H1 (cell line): ENCODE measurements around the gene NRDE2. TPM values are rescaled to one million over a fixed set of nuclear protein-coding genes. Genes with fewer than 3 reads are reported as not detected.

Experiments
- POLR2A ChIP-seq, 2 experiments: IDR thresholded peaks; 1 replicate in 1 of 2; 2 replicates in 1 of 2; pipeline ENCODE4 v1.6.1; 2011; ENCODE audit warnings: low read depth in 2 of 2, low read length in 2 of 2, mild to moderate bottlenecking in 2 of 2; ENCODE audit errors: control extremely low read depth in 1 of 2
- SUZ12 ChIP-seq: fragments of 200-600 bp; sonication (generic); IDR thresholded peaks from 2 replicates; pipeline ENCODE4 v1.6.1; 2012; ENCODE audit warnings: mild to moderate bottlenecking, inconsistent platforms, low read length, moderate library complexity, mixed read lengths
- polyA plus RNA-seq, 7 experiments: library from polyadenylated mRNA; depleted of rRNA in 3 of 7; stranded (reverse) in 5 of 7; unstranded in 2 of 7; fragments of >200 nt in 5 of 7; fragments of 200-250 nt in 2 of 7; gene quantifications; 1 replicate in 5 of 7; 2 replicates in 1 of 7; 4 replicates in 1 of 7; pipeline versions ENCODE4 v1.2.1 to v1.2.3, GENCODE V29; 2011 to 2013; ENCODE audit warnings: missing spikeins in 2 of 7, mixed read lengths in 2 of 7
- total RNA-seq: library from RNA; stranded (reverse); fragmentation: NEBNext Ultra II Directional; extraction: Animal tissue kit (Norgen Biotek cat#: 25700); gene quantifications from 2 replicates; pipeline ENCODE4 v1.2.1, GENCODE V29; 2021
- TF ChIP-seq, protein P1 (sequence below): fragments of 300-600 bp; sonication (generic); IDR thresholded peaks from 2 replicates; pipeline ENCODE4 v1.7.1; 2012; ENCODE audit warnings: low read length, moderate library complexity, mild to moderate bottlenecking, inconsistent platforms; ENCODE audit not compliant: insufficient replicate concordance

NRDE2 gene
- total and polyA plus RNA-seq, 2 of the 8 experiments (the other 6 are each of a cell fraction or from before 2014, with no cell fraction given): 4.9 to 12.1 TPM

DNA sequence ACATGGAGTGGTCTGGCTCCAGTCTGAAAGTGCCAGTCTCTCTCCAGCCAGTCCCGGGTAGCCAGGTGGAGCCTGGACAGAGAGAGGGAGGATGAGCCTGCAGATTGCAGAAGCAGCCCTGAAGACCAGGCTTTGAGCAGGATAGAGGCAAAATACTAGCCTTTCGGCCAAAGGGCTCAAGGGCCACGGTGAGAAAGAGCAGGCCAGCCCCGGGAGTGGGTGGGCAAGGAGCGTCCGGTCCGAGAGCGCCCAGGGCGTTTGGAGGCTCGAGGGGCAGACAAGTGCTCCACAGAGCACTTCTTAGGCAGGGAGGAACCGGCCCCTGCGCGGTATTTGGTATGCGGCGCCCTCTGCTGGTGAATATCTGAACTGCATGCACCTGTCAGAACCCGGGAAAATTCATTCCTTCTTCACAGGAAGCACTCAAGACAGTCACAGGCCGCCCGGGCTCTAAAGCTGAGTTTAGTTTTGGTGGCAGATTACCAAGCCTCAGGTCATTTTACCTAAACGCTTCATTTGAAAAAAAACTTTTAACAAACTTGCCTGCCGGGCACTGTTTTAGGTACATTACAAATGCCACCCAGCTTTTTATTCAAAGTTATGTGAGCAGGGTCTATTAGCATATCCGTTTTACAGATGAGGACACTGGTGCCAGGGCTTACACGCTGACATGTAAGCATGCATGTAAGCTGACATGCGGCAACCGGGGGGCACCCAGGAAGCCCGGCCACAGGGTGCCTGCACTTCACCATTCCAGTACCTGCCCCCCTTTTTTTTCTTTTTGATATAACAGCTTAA is 96.4 kb downstream of the NRDE2 start (continued):
- TF ChIP-seq, protein P1, sequence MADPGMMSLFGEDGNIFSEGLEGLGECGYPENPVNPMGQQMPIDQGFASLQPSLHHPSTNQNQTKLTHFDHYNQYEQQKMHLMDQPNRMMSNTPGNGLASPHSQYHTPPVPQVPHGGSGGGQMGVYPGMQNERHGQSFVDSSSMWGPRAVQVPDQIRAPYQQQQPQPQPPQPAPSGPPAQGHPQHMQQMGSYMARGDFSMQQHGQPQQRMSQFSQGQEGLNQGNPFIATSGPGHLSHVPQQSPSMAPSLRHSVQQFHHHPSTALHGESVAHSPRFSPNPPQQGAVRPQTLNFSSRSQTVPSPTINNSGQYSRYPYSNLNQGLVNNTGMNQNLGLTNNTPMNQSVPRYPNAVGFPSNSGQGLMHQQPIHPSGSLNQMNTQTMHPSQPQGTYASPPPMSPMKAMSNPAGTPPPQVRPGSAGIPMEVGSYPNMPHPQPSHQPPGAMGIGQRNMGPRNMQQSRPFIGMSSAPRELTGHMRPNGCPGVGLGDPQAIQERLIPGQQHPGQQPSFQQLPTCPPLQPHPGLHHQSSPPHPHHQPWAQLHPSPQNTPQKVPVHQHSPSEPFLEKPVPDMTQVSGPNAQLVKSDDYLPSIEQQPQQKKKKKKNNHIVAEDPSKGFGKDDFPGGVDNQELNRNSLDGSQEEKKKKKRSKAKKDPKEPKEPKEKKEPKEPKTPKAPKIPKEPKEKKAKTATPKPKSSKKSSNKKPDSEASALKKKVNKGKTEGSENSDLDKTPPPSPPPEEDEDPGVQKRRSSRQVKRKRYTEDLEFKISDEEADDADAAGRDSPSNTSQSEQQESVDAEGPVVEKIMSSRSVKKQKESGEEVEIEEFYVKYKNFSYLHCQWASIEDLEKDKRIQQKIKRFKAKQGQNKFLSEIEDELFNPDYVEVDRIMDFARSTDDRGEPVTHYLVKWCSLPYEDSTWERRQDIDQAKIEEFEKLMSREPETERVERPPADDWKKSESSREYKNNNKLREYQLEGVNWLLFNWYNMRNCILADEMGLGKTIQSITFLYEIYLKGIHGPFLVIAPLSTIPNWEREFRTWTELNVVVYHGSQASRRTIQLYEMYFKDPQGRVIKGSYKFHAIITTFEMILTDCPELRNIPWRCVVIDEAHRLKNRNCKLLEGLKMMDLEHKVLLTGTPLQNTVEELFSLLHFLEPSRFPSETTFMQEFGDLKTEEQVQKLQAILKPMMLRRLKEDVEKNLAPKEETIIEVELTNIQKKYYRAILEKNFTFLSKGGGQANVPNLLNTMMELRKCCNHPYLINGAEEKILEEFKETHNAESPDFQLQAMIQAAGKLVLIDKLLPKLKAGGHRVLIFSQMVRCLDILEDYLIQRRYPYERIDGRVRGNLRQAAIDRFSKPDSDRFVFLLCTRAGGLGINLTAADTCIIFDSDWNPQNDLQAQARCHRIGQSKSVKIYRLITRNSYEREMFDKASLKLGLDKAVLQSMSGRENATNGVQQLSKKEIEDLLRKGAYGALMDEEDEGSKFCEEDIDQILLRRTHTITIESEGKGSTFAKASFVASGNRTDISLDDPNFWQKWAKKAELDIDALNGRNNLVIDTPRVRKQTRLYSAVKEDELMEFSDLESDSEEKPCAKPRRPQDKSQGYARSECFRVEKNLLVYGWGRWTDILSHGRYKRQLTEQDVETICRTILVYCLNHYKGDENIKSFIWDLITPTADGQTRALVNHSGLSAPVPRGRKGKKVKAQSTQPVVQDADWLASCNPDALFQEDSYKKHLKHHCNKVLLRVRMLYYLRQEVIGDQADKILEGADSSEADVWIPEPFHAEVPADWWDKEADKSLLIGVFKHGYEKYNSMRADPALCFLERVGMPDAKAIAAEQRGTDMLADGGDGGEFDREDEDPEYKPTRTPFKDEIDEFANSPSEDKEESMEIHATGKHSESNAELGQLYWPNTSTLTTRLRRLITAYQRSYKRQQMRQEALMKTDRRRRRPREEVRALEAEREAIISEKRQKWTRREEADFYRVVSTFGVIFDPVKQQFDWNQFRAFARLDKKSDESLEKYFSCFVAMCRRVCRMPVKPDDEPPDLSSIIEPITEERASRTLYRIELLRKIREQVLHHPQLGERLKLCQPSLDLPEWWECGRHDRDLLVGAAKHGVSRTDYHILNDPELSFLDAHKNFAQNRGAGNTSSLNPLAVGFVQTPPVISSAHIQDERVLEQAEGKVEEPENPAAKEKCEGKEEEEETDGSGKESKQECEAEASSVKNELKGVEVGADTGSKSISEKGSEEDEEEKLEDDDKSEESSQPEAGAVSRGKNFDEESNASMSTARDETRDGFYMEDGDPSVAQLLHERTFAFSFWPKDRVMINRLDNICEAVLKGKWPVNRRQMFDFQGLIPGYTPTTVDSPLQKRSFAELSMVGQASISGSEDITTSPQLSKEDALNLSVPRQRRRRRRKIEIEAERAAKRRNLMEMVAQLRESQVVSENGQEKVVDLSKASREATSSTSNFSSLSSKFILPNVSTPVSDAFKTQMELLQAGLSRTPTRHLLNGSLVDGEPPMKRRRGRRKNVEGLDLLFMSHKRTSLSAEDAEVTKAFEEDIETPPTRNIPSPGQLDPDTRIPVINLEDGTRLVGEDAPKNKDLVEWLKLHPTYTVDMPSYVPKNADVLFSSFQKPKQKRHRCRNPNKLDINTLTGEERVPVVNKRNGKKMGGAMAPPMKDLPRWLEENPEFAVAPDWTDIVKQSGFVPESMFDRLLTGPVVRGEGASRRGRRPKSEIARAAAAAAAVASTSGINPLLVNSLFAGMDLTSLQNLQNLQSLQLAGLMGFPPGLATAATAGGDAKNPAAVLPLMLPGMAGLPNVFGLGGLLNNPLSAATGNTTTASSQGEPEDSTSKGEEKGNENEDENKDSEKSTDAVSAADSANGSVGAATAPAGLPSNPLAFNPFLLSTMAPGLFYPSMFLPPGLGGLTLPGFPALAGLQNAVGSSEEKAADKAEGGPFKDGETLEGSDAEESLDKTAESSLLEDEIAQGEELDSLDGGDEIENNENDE: no peak
- TF ChIP-seq SUZ12 (no peak), POLR2A (IDR thresholded peaks at IDR 0.05; ENCODE audit: control extremely low read depth in 1 of 2, low read depth in 2 of 2, low read length in 2 of 2) (no peak)
